ENCODE data around the gene ARHGAP8. TPM values are rescaled to one million over a fixed set of nuclear protein-coding genes. Genes with fewer than 3 reads are reported as not detected.

ARHGAP8 gene
- total and polyA plus RNA-seq, 2 donors = 1.5 to 4.5 TPM

GRCh38 chr22:44722611-44723010, 29.8 kb upstream of the ARHGAP8 start:
- 98% methylated on average over 2 of the region's 2 CpGs for WGBS
- Histone ChIP-seq H3K4me1 (ENCODE audit: control insufficient read depth in 2 of 2, insufficient read depth in 2 of 2, low read length in 2 of 2) (peaks cover 0 to 17% of the 10 kb centered on the region in 2 donors), H3K27ac (ENCODE audit: low read depth in 1 of 2, low read length in 1 of 2) (no peak overlapping the region), H3K9me3 (ENCODE audit: control insufficient read depth in 2 of 2, insufficient read depth in 1 of 2, low read length in 1 of 2) (no peaks in the 10 kb centered on the region), H3K4me3 (ENCODE audit: low read length in 2 of 2) (no peak overlapping the region), H3K27me3 (ENCODE audit: control insufficient read depth in 2 of 2, insufficient read depth in 1 of 2, low read length in 1 of 2) (no peaks in the 10 kb centered on the region), H3K36me3 (ENCODE audit: control insufficient read depth in 2 of 2, insufficient read depth in 2 of 2, low read length in 1 of 2) (peaks cover 0 to 13% of the 10 kb centered on the region in 2 donors)
- no peak for DNase-seq (ENCODE audit: low read depth in 6 of 9, low spot score in 9 of 9)

- H3K9me3 ChIP-seq (ENCODE audit: control insufficient read depth in 2 of 2, insufficient read depth in 1 of 2, low read length in 1 of 2) = no peaks in the 10 kb centered on the region
- no peaks in the 10 kb centered on the region for H3K27me3 ChIP-seq (ENCODE audit: control insufficient read depth in 2 of 2, insufficient read depth in 1 of 2, low read length in 1 of 2)
- 98% methylated on average over 2 of the region's 2 CpGs for WGBS
- no peak overlapping the region for H3K27ac ChIP-seq (ENCODE audit: low read depth in 1 of 2, low read length in 1 of 2)
- H3K4me1 ChIP-seq (ENCODE audit: control insufficient read depth in 2 of 2, insufficient read depth in 2 of 2, low read length in 2 of 2) = peaks cover 0 to 21% of the 10 kb centered on the region in 2 donors
- H3K36me3 ChIP-seq (ENCODE audit: control insufficient read depth in 2 of 2, insufficient read depth in 2 of 2, low read length in 1 of 2) = peaks cover 0 to 13% of the 10 kb centered on the region in 2 donors
- DNase-seq (ENCODE audit: low read depth in 6 of 9, low spot score in 9 of 9) = peak in 1 of 9 donors; percentile 29
- no peak overlapping the region for H3K4me3 ChIP-seq (ENCODE audit: low read length in 2 of 2)
Observed at GRCh38 chr22:44723801-44724200, 28.6 kb upstream of the ARHGAP8 start.

GRCh38 chr22:44724416-44724815, 28.0 kb upstream of the ARHGAP8 start:
- Histone ChIP-seq H3K27ac (ENCODE audit: low read depth in 1 of 2, low read length in 1 of 2) (no peak overlapping the region), H3K9me3 (ENCODE audit: control insufficient read depth in 2 of 2, insufficient read depth in 1 of 2, low read length in 1 of 2) (no peaks in the 10 kb centered on the region), H3K4me3 (ENCODE audit: low read length in 2 of 2) (no peak overlapping the region), H3K27me3 (ENCODE audit: control insufficient read depth in 2 of 2, insufficient read depth in 1 of 2, low read length in 1 of 2) (no peaks in the 10 kb centered on the region), H3K36me3 (ENCODE audit: control insufficient read depth in 2 of 2, insufficient read depth in 2 of 2, low read length in 1 of 2) (peaks cover 0 to 13% of the 10 kb centered on the region in 2 donors), H3K4me1 (ENCODE audit: control insufficient read depth in 2 of 2, insufficient read depth in 2 of 2, low read length in 2 of 2) (peaks cover 2 to 27% of the 10 kb centered on the region in 2 donors)
- DNase-seq (ENCODE audit: low read depth in 6 of 9, low spot score in 9 of 9) = no peak
- 97% methylated on average over 6 of the region's 6 CpGs for WGBS

- Histone ChIP-seq H3K4me3 (ENCODE audit: low read length in 2 of 2) (no peak overlapping the region), H3K9me3 (ENCODE audit: control insufficient read depth in 2 of 2, insufficient read depth in 1 of 2, low read length in 1 of 2) (no peaks in the 10 kb centered on the region), H3K36me3 (ENCODE audit: control insufficient read depth in 2 of 2, insufficient read depth in 2 of 2, low read length in 1 of 2) (peaks cover 0 to 13% of the 10 kb centered on the region in 2 donors), H3K27me3 (ENCODE audit: control insufficient read depth in 2 of 2, insufficient read depth in 1 of 2, low read length in 1 of 2) (peaks cover 0 to 2% of the 10 kb centered on the region in 2 donors), H3K4me1 (ENCODE audit: control insufficient read depth in 2 of 2, insufficient read depth in 2 of 2, low read length in 2 of 2) (peaks cover 5 to 27% of the 10 kb centered on the region in 2 donors), H3K27ac (ENCODE audit: low read depth in 1 of 2, low read length in 1 of 2) (no peak overlapping the region)
- DNase-seq (ENCODE audit: low read depth in 6 of 9, low spot score in 9 of 9) = no peak
- WGBS = 95% methylated on average over 8 of the region's 8 CpGs
Observed at GRCh38 chr22:44724859-44725258, 27.5 kb upstream of the ARHGAP8 start.

GRCh38 chr22:44726439-44726838, 25.9 kb upstream of the ARHGAP8 start:
- H3K4me3 ChIP-seq (ENCODE audit: low read length in 2 of 2) = no peak overlapping the region
- H3K9me3 ChIP-seq (ENCODE audit: control insufficient read depth in 2 of 2, insufficient read depth in 1 of 2, low read length in 1 of 2) = peaks cover 0 to 3% of the 10 kb centered on the region in 2 donors
- DNase-seq (ENCODE audit: low read depth in 6 of 9, low spot score in 9 of 9) = no peak
- H3K4me1 ChIP-seq (ENCODE audit: control insufficient read depth in 2 of 2, insufficient read depth in 2 of 2, low read length in 2 of 2) = peaks cover 5 to 22% of the 10 kb centered on the region in 2 donors
- H3K36me3 ChIP-seq (ENCODE audit: control insufficient read depth in 2 of 2, insufficient read depth in 2 of 2, low read length in 1 of 2) = peaks cover 0 to 11% of the 10 kb centered on the region in 2 donors
- peaks cover 0 to 2% of the 10 kb centered on the region in 2 donors for H3K27me3 ChIP-seq (ENCODE audit: control insufficient read depth in 2 of 2, insufficient read depth in 1 of 2, low read length in 1 of 2)
- no peak overlapping the region for H3K27ac ChIP-seq (ENCODE audit: low read depth in 1 of 2, low read length in 1 of 2)
- WGBS = 98% methylated on average over 11 of the region's 11 CpGs

GRCh38 chr22:44727148-44727547, 25.2 kb upstream of the ARHGAP8 start:
- H3K36me3 ChIP-seq (ENCODE audit: control insufficient read depth in 2 of 2, insufficient read depth in 2 of 2, low read length in 1 of 2) = peaks cover 0 to 11% of the 10 kb centered on the region in 2 donors
- H3K4me3 ChIP-seq (ENCODE audit: low read length in 2 of 2) = no peak overlapping the region
- peaks cover 0 to 3% of the 10 kb centered on the region in 2 donors for H3K9me3 ChIP-seq (ENCODE audit: control insufficient read depth in 2 of 2, insufficient read depth in 1 of 2, low read length in 1 of 2)
- H3K4me1 ChIP-seq (ENCODE audit: control insufficient read depth in 2 of 2, insufficient read depth in 2 of 2, low read length in 2 of 2) = peaks cover 5 to 22% of the 10 kb centered on the region in 2 donors
- peaks cover 0 to 2% of the 10 kb centered on the region in 2 donors for H3K27me3 ChIP-seq (ENCODE audit: control insufficient read depth in 2 of 2, insufficient read depth in 1 of 2, low read length in 1 of 2)
- DNase-seq (ENCODE audit: low read depth in 6 of 9, low spot score in 9 of 9) = no peak
- H3K27ac ChIP-seq (ENCODE audit: low read depth in 1 of 2, low read length in 1 of 2) = no peak overlapping the region
- 97% methylated on average over 21 of the region's 21 CpGs for WGBS

GRCh38 chr22:44727709-44728108, 24.7 kb upstream of the ARHGAP8 start:
- Histone ChIP-seq H3K27me3 (ENCODE audit: control insufficient read depth in 2 of 2, insufficient read depth in 1 of 2, low read length in 1 of 2) (peaks cover 0 to 2% of the 10 kb centered on the region in 2 donors), H3K9me3 (ENCODE audit: control insufficient read depth in 2 of 2, insufficient read depth in 1 of 2, low read length in 1 of 2) (peaks cover 0 to 3% of the 10 kb centered on the region in 2 donors), H3K4me1 (ENCODE audit: control insufficient read depth in 2 of 2, insufficient read depth in 2 of 2, low read length in 2 of 2) (peaks cover 5 to 22% of the 10 kb centered on the region in 2 donors), H3K27ac (ENCODE audit: low read depth in 1 of 2, low read length in 1 of 2) (no peak overlapping the region), H3K4me3 (ENCODE audit: low read length in 2 of 2) (no peak overlapping the region), H3K36me3 (ENCODE audit: control insufficient read depth in 2 of 2, insufficient read depth in 2 of 2, low read length in 1 of 2) (peaks cover 0 to 11% of the 10 kb centered on the region in 2 donors)
- DNase-seq (ENCODE audit: low read depth in 6 of 9, low spot score in 9 of 9) = no peak
- WGBS = 88% methylated on average over 13 of the region's 13 CpGs

GRCh38 chr22:44728761-44729324, 23.5 kb upstream of the ARHGAP8 start:
- no peak for DNase-seq (ENCODE audit: low read depth in 6 of 9, low spot score in 9 of 9)
- WGBS = 85% methylated on average over 21 of the region's 21 CpGs
- Histone ChIP-seq H3K27ac (ENCODE audit: low read depth in 1 of 2, low read length in 1 of 2) (no peak overlapping the region), H3K27me3 (ENCODE audit: control insufficient read depth in 2 of 2, insufficient read depth in 1 of 2, low read length in 1 of 2) (peaks cover 0 to 2% of the 10 kb centered on the region in 2 donors), H3K9me3 (ENCODE audit: control insufficient read depth in 2 of 2, insufficient read depth in 1 of 2, low read length in 1 of 2) (peaks cover 0 to 3% of the 10 kb centered on the region in 2 donors), H3K36me3 (ENCODE audit: control insufficient read depth in 2 of 2, insufficient read depth in 2 of 2, low read length in 1 of 2) (peaks cover 0 to 11% of the 10 kb centered on the region in 2 donors), H3K4me1 (ENCODE audit: control insufficient read depth in 2 of 2, insufficient read depth in 2 of 2, low read length in 2 of 2) (peaks cover 5 to 22% of the 10 kb centered on the region in 2 donors), H3K4me3 (ENCODE audit: low read length in 2 of 2) (no peak overlapping the region)

- 41% methylated on average over 39 of the region's 39 CpGs for WGBS
- H3K36me3 ChIP-seq (ENCODE audit: control insufficient read depth in 2 of 2, insufficient read depth in 2 of 2, low read length in 1 of 2) = peaks cover 0 to 11% of the 10 kb centered on the region in 2 donors
- H3K27me3 ChIP-seq (ENCODE audit: control insufficient read depth in 2 of 2, insufficient read depth in 1 of 2, low read length in 1 of 2) = peaks cover 0 to 2% of the 10 kb centered on the region in 2 donors
- peaks cover 0 to 3% of the 10 kb centered on the region in 2 donors for H3K9me3 ChIP-seq (ENCODE audit: control insufficient read depth in 2 of 2, insufficient read depth in 1 of 2, low read length in 1 of 2)
- peak overlapping the region in 1 of 2 donors; percentile 26 for H3K27ac ChIP-seq (ENCODE audit: low read depth in 1 of 2, low read length in 1 of 2)
- H3K4me3 ChIP-seq (ENCODE audit: low read length in 2 of 2) = no peak overlapping the region
- H3K4me1 ChIP-seq (ENCODE audit: control insufficient read depth in 2 of 2, insufficient read depth in 2 of 2, low read length in 2 of 2) = peaks cover 5 to 22% of the 10 kb centered on the region in 2 donors
- DNase-seq (ENCODE audit: low read depth in 6 of 9, low spot score in 9 of 9) = peak in 3 of 9 donors; percentile 23 to 45 (median 28)
Observed at GRCh38 chr22:44729391-44730021, 22.9 kb upstream of the ARHGAP8 start.

All from thymus (tissue), 11 donors.